GDM1 (cell line): Measurements from ENCODE around the gene ADK.
"Not testable (repeated sequence)": the region's sequence is repeated elsewhere in the genome, so short reads cannot be mapped to it uniquely, and the experiment has no call there.

Experiments
- DNase-seq: peaks from one replicate; lab custom pipeline; 2025; lab: John Stamatoyannopoulos, UW

ADK gene

DNA sequence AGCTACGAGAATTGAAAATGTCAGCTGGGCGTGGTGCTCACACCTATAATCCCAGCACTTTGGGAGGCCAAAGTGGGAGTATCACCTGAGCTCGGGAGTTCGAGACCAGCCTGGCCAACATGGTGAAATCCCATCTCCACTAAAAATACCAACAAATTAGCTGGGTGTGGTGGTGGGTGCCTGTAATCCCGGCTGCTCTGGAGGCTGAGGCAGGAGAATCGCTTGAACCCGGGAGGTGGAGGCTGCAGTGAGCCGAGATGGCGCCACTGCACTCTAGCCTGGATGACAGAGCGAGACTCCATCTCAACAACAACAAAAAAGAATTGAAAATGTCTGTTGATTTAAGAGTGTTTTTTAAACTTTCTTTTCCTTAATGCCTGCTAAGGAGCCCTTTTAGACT is 4.0 kb upstream of the ADK start:
- not testable (repeated sequence) for DNase-seq

DNA sequence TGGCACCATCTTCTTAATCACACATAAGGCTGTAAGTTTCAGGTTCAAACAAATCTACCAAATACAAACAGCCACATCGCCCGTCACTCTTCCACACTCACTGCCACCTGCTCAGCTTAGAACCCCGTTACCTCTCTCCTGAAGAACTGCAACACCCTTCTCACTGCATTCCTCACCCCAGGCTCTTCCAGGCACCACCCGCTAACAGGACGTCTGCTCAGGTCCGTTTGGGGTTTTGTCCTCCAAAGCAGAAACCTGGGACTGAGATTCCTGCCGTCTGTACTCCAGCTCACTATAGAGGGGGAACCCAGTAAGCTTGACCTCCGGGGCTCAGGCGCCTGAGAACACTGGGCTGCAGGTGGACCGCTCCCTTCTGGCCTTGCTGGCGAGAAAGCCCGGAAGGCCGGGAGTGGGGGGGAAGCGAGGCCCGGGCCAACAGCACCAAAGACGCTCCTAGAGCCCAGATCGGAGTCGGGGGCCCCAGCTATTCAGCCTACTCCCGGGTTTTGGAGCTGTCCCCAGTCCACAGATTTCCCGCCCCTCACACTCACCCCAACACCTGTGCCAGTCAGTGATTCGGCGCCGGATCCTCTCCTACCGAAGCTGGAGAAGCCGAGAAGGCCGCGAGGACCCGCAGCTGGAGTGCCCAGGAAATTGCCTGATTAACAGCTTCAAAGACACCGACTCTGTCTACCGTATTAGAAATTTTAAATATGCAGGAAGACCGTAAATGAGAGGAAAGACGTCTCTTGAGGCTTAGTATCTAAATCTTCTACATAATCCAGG is 624 bp upstream of the ADK start, which contains the start of gene AP3M1:
Gene AP3M1, minus strand, starts transcription at position 625 of the 786 bp plus-strand sequence. CDS start 12,449 bp downstream, outside the sequence.
- peak; percentile 88 for DNase-seq

DNA sequence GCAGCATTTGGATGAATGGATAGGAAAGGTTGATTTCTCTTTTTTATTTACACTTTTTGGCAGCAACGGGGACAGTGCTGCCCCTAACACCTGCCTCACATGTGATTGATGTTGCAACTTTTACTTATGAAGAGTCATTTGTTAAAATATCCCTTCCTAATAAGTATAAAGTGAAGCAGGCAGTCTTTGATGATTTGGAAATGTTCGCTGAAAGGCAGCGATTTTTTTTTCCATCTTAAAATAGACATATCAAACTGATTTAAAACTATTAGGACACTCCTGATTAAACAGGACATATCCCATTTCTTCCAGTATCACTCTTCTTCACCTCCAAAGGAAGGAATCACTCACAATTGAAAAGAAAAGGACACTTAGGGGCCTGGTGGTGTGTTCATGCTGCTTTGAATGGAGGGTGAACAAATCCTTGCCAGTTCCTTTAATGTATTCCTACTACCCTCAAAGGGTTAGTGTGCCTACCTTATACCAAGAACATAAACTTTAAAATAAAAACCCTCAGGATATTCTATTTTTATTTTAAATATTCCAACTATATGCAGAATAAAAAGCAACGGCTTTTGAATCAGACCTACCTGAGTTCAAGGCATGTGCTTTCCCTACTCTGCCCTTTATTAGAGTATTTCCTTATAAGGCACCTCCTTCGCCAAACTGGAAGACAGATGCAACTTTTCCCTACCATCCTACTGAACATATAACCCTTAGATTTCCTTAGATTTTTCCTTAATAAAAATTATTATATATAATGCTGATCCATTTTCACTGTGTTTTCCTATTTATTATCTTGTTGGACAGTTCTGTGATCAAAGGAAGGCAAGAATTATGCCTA is 1.1 kb downstream of the ADK start:
- no peak for DNase-seq

DNA sequence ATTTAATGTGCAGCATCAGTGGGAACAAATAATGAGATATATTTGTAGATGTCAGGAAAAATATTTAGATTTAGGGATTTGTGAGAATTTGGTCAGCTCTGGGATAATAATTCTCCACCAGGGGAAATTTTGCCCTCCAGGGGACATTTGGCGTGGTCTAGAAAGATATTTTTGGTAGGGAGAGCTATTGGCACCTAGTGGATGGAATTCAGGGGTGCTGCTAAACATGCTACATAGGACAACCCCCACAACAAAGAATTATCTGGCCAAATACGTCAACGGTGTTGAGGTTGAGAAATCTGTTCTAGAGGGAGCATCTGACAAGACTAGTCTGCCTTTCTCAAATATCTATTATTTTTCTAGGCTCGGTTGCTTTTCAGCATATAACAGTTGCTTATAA is 2.1 kb downstream of the ADK start:
- no peak for DNase-seq

DNA sequence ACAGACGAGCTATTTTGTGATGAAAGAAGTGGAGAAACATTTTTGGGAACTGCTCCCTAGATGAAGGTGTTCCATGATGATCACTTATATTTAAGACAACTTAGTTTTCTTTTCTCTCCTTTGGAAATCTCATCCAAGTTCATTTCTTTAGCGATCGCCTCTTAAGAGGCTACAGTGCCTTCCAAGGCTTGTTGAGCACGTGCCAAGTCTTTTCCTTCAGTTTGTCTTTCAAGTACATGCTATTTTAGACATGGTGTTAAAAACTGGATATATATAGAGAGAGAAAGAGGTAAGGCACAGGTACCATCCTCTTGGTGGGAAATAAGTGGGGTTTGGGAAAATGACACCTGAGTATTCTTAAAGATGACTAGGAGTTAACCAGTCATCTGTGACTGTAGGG is 2.7 kb downstream of the ADK start:
- DNase-seq = no peak

DNA sequence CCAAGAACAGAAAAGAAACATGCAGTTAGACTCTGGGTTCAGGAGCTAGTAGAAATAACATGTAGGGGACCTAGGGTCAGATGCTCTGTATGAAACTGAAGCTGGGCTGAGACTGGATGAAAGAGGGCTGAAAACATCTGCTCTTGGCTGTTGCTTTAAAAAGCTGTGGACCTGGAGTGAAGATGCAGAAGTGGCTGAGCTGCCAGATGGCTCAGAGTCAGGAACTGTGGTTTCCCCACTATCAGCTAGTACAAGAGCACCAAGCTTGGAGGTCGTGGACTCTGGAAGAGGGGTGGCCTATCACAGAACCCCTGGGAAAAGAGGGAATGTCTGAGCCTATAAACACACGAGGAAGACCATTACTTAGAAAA is 5.9 kb downstream of the ADK start:
- DNase-seq = peak; percentile 41

DNA sequence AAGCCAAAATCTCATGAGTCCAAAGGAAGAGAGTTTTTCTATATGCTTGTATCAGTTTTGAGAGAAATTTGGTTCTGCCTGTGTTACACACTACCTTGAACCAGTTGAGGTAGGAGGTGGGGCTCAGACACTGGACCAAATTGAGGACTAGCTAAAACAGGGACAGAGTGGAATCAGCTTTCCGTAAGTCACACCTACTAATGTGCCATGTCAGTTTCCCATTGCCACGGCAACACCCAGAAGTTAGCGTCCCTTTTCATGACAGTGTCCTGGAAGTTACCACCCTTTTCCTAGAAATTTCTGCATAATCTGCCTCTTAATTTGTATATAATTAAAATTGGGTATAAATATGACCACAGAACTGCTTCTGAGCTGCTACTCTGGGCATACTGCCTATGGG is 9.0 kb downstream of the ADK start:
- DNase-seq = no peak

DNA sequence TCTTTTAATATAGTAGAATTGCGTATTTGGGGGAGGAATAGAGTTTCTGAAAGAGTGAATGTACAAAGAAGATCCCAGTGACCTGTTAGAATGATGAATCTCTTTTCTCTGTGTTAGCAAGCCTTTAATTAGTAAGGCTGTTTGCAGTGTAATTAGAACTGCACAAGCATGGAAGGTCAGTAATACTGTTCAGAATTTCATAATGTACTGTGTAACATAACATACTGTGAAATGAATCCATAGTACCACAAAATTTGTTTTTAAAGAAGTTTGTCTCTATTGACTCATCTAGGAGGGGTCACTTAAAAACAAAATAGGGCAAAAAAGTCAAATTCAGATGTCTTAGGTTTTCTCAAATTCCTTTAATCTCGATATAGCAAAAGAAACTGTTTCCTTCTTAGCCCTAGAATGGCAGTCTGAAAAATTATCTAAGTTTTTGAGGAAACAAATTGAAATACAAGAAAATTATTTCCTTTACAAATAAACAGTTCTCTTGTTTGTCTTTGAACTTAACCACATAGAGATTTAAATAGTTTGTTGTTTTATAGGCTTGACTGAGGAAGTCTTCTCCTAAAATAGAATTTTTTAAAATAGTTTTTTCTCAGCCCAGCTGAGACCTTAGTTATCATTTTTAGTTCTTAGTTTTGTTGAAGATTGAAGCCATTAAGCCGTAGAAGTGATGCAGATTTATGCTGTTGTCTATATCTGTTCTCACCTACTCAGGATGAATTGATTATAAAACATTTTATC is 12.5 kb downstream of the ADK start:
- no peak for DNase-seq

DNA sequence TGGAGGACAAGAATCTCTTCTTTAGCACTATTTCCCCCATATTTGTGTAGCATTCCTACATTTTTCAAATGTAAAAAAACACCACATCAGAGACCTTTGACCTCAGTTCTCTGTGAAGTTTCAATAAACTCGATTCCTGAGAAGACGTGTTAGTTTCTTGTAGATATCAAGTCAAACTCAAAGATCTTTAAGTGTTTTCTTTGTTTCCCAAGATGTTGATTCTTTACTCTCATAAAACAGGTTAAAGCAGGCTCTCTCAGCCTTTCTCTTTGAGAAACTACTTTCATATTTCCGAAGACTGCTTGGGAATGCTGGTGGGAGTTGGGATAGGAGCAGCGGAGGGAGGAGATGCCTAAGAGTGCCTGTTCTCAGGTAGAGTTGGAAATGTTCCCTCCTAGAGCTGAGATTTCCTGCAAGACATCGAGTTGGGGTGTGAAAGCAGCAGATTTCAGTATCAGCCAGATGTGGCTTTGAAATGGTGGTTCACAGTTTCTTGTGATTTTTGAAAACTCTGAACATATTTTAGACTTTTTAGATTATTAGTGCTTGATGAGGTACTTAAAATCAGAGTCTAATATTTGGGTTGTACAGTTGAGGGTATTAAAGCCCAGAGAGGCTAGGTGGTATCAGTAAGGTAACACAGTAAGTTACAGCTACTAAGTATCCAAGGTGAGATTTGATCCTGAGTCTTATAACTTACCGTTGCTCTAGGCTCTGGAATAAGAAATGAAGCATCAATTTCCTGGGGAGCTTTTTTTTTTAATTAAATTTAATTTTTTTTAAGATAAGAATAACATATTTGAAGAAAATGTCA is 13.9 kb downstream of the ADK start:
- no peak for DNase-seq

DNA sequence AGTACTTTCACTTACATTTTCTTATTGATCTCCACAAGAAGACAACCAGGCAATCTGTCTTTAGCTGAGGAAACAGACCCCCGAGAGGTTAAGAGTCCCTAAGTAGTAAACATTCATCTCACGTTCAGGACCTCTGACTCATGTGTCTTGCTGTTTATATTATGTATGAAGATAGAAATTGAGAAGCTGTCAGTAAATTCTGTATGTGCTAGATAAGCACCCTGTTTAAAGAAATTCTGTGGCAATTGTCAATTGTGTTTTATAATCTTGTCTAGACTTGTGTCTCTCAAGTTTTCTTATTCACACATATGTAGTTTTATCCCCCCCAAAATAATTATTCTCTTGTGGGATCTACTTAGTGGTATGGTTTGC is 14.5 kb downstream of the ADK start:
- no peak for DNase-seq

DNA sequence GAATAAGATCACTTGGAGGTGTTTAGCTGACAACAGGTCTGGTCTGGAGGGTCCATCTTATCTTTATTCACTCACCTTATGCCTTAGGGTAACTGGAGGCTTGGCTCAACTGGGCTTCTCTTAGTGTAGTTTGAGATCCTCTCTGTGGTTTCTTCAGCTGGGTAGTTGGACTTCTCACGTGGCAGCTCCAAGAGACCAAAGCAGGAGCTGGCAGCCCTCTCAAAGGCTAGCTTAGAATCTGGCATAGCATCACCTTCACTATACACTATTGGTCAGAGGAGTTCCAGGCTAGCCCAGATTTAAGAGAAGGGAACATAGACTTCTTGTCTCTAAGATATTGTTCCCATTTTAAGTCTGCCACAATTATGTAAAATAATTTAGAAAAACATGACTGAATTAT is 16.4 kb downstream of the ADK start:
- DNase-seq = no peak

DNA sequence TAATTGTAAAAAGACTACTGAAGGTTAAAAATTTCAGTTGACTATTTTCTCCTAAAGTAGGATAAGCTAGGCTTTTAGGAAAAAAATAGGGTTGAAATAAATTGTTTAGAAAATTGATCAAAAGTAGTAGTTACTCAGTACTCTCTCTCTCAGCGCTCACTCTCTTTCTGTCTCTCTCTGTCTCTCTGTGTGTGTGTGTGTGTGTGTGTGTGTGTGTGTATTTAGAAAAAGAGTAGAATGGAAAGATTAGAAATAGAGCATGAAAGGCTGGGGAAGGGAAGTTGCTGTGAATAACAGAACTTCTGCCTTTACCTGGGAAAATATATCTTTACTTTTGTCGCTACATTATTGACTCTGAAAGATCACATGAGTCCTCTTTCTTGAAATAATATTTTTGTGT is 20.6 kb downstream of the ADK start:
- DNase-seq = no peak

DNA sequence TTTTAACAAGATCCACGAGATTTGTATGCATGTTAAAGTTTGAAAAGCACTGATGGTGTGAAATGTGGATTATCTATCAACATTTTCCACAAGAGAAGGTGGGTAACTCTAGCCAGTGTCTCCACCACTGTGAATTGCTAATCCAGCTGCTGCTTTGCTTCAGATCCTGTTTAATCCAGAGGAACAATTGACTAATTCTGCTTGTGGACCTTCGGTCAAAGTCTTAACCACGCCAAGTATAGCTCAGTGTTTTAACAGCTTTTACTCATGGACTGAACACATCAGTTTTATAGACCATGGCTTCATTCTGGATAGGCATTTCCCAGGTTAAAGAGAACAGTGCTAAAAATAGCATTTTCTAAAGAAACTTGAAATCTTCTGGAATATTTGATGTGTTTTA is 23.5 kb downstream of the ADK start:
- no peak for DNase-seq

DNA sequence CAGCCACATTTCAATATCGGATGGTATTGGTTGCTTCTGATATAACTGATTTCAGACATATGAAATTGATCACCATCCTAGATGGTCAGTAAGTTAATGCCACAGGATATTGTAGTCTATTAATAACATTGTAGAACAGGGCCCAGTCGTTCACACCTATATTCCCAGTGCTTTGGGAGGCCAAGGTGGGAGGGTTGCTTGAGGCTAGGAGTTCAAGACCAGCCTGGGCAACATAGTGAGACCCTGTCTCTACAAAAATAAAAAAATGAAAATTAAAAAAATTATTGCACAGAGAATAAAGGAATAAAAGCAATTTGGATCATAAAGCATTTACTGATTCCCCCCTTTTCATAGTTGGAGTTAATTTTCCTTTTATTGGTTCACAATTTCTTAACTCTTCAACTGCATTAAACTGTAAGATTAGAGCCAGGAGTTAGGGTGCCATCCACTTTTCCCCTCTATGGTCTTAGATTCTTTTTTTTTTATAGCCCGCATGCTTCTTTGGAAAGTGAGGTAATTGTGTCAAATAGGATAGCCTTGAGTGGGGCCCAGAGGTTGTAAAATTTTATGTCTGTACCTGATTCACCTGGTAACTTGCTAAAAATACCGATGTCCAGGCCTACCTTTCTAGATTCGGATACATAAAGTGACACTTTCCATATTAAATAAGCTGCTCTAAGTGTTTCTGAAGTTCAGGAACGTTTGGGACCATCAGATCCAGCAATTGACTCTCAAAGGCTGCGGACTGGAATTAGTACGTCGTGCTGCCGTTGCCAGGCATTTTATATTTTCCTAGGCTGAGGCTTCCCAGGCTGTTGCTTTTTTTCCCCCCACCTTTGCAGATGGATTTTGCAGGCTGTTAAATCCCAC is 24.7 kb downstream of the ADK start:
- DNase-seq = no peak

DNA sequence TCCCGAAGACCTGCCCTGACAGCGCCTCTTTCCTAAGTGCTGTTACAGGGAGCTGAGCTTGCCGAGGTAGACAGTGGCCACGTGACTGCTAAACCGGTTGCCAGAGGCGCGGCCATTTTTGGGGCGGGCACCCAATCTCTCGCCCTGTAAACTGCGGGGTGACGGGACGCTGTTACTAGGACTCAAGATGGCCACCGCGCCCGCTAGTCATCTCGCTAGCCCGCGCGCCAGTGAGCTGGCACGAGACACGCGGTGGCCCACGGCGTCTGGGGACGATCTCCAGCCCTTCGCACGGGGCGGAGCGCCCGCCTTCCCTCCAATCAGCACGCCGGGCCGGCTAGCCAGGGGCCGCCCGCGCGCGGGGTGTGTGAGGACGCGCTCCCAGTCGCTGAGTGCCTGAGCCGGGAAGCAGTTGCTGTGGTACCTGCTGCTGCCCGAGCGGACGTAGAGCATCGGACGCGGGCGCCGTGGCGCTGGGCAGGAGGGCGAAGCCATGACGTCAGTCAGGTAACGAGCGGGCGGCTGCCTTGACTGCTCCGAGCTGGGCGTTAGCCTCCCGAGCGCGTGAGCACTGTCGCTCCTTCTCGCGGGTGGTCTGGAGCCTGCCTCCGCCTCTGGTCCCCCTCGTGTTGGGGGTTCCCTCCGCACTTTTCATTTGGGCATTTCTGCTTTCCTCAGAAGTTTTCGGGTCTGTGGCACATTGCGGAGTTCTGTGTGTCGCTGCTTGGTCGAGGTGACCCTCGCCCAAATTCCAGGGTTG is 25.5 kb downstream of the ADK start:
- peak; percentile 99 for DNase-seq

DNA sequence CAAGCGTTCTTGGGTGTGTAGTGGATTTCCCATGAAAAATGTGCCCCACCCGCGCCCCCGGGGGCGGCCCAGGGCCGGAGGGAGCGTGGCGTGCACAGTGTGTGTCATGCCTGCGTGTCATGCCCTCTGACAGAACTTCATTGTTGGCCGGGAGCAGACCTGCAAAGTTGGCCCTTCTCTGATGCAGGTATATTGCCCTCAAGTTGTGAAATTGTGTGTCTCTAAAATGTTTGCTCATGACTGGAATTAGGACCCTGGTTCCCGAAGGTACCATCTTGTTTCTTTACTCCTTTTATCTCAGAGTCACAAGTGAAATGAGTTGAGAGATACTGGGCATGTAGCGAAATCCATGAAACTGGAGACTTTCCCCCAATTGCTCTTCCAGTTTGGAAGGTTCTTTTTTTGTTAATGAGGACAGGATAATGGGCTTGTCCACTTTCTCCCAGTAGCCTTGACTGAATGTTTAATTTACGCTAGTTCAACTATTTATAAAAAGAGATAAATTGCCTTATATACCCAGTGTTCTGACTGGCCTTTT is 26.2 kb downstream of the ADK start:
- no peak for DNase-seq

DNA sequence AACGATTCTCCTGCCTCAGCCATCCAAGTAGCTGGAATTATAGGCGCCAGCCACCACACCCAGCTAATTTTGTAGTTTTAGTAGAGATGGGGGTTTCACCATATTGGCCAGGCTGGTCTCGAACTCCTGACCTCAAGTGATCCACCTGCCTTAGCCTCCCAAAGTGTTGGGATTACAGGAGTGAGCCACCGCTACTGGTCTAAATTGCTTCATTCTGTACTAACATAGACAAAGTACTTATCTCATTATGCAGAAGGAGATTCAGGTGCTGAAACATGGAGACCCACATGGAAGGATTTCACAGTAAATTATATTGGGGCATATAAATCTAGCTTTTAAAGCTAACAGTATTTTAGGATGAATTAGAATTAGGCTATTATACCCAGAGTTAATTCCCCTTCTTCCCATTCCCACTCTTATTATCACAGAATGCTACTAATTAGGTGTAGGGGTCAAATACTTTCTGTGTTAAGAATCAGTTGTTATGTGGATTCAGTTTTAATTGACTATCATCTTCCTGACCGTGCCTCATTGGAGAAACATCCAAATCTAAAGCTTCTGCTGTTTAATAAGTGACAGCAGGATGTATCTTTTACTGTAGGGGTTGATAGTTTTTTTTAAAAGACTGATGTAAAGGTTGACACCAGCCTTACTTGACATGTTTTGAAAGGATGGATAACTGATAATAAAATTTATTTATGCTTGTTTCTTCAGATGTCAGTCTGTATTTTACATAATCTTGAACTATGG is 27.2 kb downstream of the ADK start:
- no peak for DNase-seq

DNA sequence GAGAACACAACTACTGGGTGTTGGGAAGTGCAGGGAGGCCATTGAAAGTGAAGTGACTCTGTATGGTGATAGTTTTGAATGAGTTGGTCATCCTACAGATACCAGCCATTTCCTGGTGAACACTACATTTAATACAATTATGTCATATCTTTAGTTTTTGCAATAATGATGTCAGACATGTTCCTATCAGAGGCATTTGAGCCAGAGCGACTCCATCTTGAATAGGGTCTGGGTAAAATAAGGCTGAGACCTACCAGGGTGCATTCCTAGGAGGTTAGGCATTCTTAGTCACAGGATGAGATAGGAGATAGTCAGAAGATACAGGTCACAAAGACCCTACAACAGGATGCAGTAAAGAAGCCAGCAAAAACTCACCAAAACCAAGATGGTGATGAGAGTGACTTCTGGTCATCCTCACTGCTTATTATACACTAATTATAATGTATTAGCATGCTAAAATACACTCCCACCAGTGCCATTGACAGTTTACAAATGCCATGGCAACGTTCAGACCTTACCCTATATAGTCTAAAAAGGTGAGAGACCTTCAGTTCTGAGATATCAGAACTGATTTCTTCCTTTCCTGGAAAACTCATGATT is 28.2 kb downstream of the ADK start:
- no peak for DNase-seq

DNA sequence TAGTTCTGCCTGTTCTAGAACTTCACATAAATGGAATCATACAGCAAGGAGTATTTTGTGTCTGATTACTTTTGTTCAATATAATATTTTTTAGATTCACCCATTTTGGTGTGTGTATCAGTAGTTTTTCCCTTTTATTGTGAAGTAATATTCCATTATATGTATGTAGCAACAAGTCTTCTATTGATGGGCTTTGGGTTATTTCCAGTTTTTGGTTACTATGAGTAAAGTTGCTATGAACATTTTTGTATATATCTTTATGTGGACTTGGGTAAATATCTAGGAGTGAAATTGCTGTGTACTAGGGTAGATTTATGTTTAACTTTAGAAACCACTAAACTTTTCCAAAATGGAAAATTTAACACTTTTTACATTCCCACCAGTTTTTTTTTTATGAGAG is 35.7 kb downstream of the ADK start:
- DNase-seq = no peak
